Heart left ventricle (tissue), 16 donors: ENCODE results near the gene CENPQ. TPM values are rescaled to one million over a fixed set of nuclear protein-coding genes. Genes with fewer than 3 reads are reported as not detected.

Experiments used
- ATAC-seq, 4 donors: fragments of 200-7000 bp; cut with Tn5 transposase; one replicate each; pipeline ENCODE4 v1.9.1; 2020 to 2022; ENCODE audit warnings: moderate library complexity in 4 of 4, mild to moderate bottlenecking in 3 of 4, moderate number of reproducible peaks in 1 of 4
- DNase-seq, 5 donors: peaks; one replicate each; pipeline ENCODE4 v3.0.0-alpha.2; 2020
- H3K27ac ChIP-seq, 12 donors: fragments of 200-600 bp; sonication (generic) in 4 of 12; one replicate each; pipeline versions ENCODE4 v1.5.0 to v1.8.0; 2016 to 2022; ENCODE audit warnings: mild to moderate bottlenecking in 2 of 12
- H3K27me3 ChIP-seq, 9 donors: fragments of 200-600 bp; sonication (generic) in 2 of 9; one replicate each; pipeline versions ENCODE4 v1.5.1 to v1.8.0; 2016 to 2022; ENCODE audit warnings: mild to moderate bottlenecking in 3 of 9
- H3K36me3 ChIP-seq, 9 donors: fragments of 200-600 bp; sonication (generic) in 2 of 9; one replicate each; pipeline versions ENCODE4 v1.5.0 to v1.8.0; 2018 to 2022; ENCODE audit warnings: mild to moderate bottlenecking in 2 of 9
- H3K4me1 ChIP-seq, 12 donors: fragments of 200-600 bp; sonication (generic) in 4 of 12; one replicate each; pipeline versions ENCODE4 v1.5.0 to v1.8.0; 2016 to 2022; ENCODE audit warnings: mild to moderate bottlenecking in 3 of 12
- H3K4me3 ChIP-seq, 12 donors: fragments of 200-600 bp; sonication (generic) in 4 of 12; one replicate each; pipeline versions ENCODE4 v1.5.0 to v1.8.0; 2017 to 2022; ENCODE audit warnings: mild to moderate bottlenecking in 9 of 12, moderate library complexity in 4 of 12
- H3K9me3 ChIP-seq, 12 donors: fragments of 200-600 bp; sonication (generic) in 4 of 12; one replicate each; pipeline versions ENCODE4 v1.5.0 to v1.8.0; 2016 to 2022; ENCODE audit warnings: mild to moderate bottlenecking in 1 of 12
- POLR2A ChIP-seq, 2 donors: fragments of 450-650 bp; IDR thresholded peaks; one replicate each; pipeline ENCODE4 v1.6.1; 2017; ENCODE audit warnings: antibody characterized with exemption in 2 of 2, mild to moderate bottlenecking in 2 of 2, moderate library complexity in 2 of 2
- WGBS, 4 donors: extraction: QIAGEN DNeasy Blood & Tissue Kit in 2 of 4; methylation state at CpG; one replicate each; pipeline versions ENCODE4 v1.1.5 to v1.1.7; 2013 to 2018; 5-methylcytosine and 5-hydroxymethylcytosine counted together
- intact Hi-C, 10 donors: fragments of 100-400 bp; cut with DNase I; formaldehyde crosslinking; loops; one replicate each; pipeline versions ENCODE4 v1.11.1 to v1.14.2; 2022
- polyA plus RNA-seq, 2 donors: library from polyadenylated mRNA; stranded (reverse); fragments of 200-250 nt; gene quantifications; one replicate each; pipeline ENCODE4 v1.2.3, GENCODE V29; 2013
- total RNA-seq, 9 donors: library from RNA; depleted of rRNA in 2 of 9; stranded (reverse); fragments of >200 nt in 2 of 9; fragmentation: NEBNext Ultra II Directional in 3 of 9; extraction: Animal tissue kit (Norgen Biotek cat#: 25700) in 3 of 9; gene quantifications; one replicate each; pipeline versions ENCODE4 v1.1.0 to v1.2.4, GENCODE V29; 2016 to 2023
- TF ChIP-seq, protein P1 (sequence below), 12 donors: fragments of 200-600 bp; sonication (generic) in 4 of 12; IDR thresholded peaks; one replicate each; pipeline versions ENCODE4 v1.5.0 to v1.8.0; 2018 to 2022; ENCODE audit warnings: antibody characterized with exemption in 12 of 12, mild to moderate bottlenecking in 5 of 12
- donor health status: ischemic (EF 13 %, LVEDD 7.1; RV severe dilation, severe dysfunction).
- donor health status: healthy with polysubstance abuse.
- donor health status: DM: no; HTN: yes; CAD: no.
- donor health status: DM: no; HTN: no; CAD: no.
- donor health status: ischemic (EF 25% LVEDD 6.9; RV normal size, moderate dysfunction).
- donor health status: ischemic (EF 25% LVEDD 5.7; RV mildly dilated, moderate dysfunction).
- donor health status: healthy.
- donor health status: DM: yes; HTN: yes; CAD: no.
- donor health status: ischemic (EF 35%, LVEDD 5.7; RV mildly dilated, moderate dysfunction).
- donor health status: nonischemic (EF 11% LVEDD 7.7; RV severe dilation, severe dysfunction).
- donor health status: DM: yes; HTN: yes; CAD: no.
- donor health status: PGD.
- donor health status: ischemic (EF 29% LVEDD 5.4; RV normal size, mild dysfunction).
- donor health status: nonischemic (EF 23%, LVEDD 6.1; RV moderate dilation, normal function).

CENPQ gene
- total and polyA plus RNA-seq, 11 donors, result 3.0 to 10.1 (median 4.9) TPM

DNA sequence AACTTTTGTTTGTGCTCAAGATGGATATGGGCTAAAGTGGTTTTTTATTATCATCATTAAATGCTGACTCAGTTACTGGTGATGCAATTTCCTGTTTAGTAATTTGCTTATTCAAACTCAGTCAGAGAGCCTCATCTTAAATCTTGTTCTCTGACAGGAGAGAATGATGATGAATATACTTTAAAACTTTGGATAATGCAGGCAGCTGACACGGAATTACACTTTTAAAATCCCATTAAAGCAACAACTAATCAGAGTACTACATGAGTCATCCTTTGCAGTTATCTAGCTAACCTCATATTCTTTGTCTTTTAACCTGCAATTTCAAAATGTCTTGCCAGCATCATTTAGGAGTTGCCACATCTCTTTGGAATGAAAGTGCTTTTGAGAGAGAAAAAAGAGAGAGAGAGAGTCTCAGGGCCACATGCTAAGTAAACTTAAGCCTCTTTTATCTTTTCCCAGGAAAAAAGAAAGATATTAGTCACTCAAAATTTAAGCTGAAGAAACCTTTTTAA is 78.1 kb downstream of the CENPQ start:
- no peaks in the 10 kb centered on the region for H3K4me1 ChIP-seq
- WGBS, 4 donors, result 50 to 62% (median 54%) methylated on average over 1 of the region's 1 CpG
- TF ChIP-seq POLR2A (IDR thresholded peaks at IDR 0.05), result no peak
- TF ChIP-seq, protein P1, sequence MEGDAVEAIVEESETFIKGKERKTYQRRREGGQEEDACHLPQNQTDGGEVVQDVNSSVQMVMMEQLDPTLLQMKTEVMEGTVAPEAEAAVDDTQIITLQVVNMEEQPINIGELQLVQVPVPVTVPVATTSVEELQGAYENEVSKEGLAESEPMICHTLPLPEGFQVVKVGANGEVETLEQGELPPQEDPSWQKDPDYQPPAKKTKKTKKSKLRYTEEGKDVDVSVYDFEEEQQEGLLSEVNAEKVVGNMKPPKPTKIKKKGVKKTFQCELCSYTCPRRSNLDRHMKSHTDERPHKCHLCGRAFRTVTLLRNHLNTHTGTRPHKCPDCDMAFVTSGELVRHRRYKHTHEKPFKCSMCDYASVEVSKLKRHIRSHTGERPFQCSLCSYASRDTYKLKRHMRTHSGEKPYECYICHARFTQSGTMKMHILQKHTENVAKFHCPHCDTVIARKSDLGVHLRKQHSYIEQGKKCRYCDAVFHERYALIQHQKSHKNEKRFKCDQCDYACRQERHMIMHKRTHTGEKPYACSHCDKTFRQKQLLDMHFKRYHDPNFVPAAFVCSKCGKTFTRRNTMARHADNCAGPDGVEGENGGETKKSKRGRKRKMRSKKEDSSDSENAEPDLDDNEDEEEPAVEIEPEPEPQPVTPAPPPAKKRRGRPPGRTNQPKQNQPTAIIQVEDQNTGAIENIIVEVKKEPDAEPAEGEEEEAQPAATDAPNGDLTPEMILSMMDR (IDR thresholded peaks at IDR 0.05), result no peak
- H3K36me3 ChIP-seq, result no peaks in the 10 kb centered on the region
- ATAC-seq, result no peak
- intact Hi-C loops, result no loop called here
- DNase-seq, result no peak
- H3K9me3 ChIP-seq, result no peaks in the 10 kb centered on the region
- H3K4me3 ChIP-seq, result no peak overlapping the region
- no peaks in the 10 kb centered on the region for H3K27me3 ChIP-seq
- H3K27ac ChIP-seq, result no peak overlapping the region

DNA sequence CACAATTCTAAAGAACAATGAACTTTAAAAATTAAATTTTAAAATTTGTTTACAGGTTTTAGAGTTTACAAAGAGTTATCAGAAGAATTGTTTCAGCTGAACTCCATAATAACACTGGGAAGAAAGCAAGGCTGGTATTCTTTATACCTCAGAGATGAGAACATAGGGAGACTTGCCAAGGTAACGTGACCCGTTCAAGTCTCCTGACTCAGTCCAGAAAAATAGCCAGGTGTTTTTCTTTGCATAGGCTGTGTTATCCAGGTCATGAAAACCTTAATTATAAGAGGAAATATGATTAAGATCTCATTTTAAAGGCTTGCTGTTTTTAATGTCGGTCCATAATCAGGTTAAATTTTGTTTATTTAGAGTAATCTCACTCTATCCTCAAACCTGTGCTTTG is 78.8 kb downstream of the CENPQ start:
- no peak for ATAC-seq
- H3K36me3 ChIP-seq, result no peaks in the 10 kb centered on the region
- DNase-seq, result no peak
- TF ChIP-seq, protein P1 (IDR thresholded peaks at IDR 0.05), result no peak
- TF ChIP-seq POLR2A (IDR thresholded peaks at IDR 0.05), result no peak
- H3K27ac ChIP-seq, result no peak overlapping the region
- no peaks in the 10 kb centered on the region for H3K4me1 ChIP-seq
- no peak overlapping the region for H3K4me3 ChIP-seq
- intact Hi-C loops, result no loop called here
- 69 to 75% (median 73%) methylated on average over 3 of the region's 3 CpGs for WGBS, 4 donors
- no peaks in the 10 kb centered on the region for H3K27me3 ChIP-seq
- H3K9me3 ChIP-seq, result no peaks in the 10 kb centered on the region

Other genes with a start within 250 kb of the CENPQ start
- gene MMUT, start 117 bp upstream of the CENPQ start, total RNA-seq, result 10 to 100 TPM; 16.3 to 43.6 (median 32.4) TPM
- gene MMUT, start 117 bp upstream of the CENPQ start, polyA plus RNA-seq, result 10 to 100 TPM; 13.7 to 33.1 TPM
- not detected for gene GLYATL3, start 36.6 kb downstream of the CENPQ start, total RNA-seq
- gene GLYATL3, start 36.6 kb downstream of the CENPQ start, polyA plus RNA-seq, result not detected
- gene C6orf141, start 87.3 kb downstream of the CENPQ start, total RNA-seq, result 1 to 10 TPM in 1 of 9 donors, under 1 TPM in 2, not detected in 6; 0.51 to 1.2 (median 0.97) TPM
- gene C6orf141, start 87.3 kb downstream of the CENPQ start, polyA plus RNA-seq, result under 1 TPM; 0.28 to 0.42 TPM
- gene RHAG, start 173.5 kb downstream of the CENPQ start, total RNA-seq, result 1 to 10 TPM in 2 of 9 donors, under 1 TPM in 3, not detected in 4; 0.16 to 2.6 (median 0.44) TPM
- gene RHAG, start 173.5 kb downstream of the CENPQ start, polyA plus RNA-seq, result under 1 TPM; 0.22 to 0.53 TPM